HCT116 (cell line): ENCODE measurements around the gene MFAP2. TPM values are rescaled to one million over a fixed set of nuclear protein-coding genes. Genes with fewer than 3 reads are reported as not detected.

Experiments
- ATAC-seq: fragments of 200-7000 bp; cut with Tn5 transposase; 2 replicates; pipeline ENCODE4 v1.9.1; 2020; ENCODE audit warnings: mild to moderate bottlenecking, moderate library complexity
- BruUV-seq: library from RNA; stranded (reverse); fragments of 400-500 nt; replicated peaks from 2 replicates; lab custom pipeline; 2021; lab: Mats Ljungman, UMichigan
- CTCF ChIA-PET: fragments of 300-600 bp; sonication (Branson Sonifier 250); formaldehyde crosslinking; loops from one replicate; lab custom pipeline; 2021; ENCODE audit warnings: antibody characterized with exemption; lab: Charles Lee
- POLR2A ChIA-PET: fragments of 300-600, 350-600 bp; sonication (Branson Sonifier 250); formaldehyde crosslinking; loops from one replicate; lab custom pipeline; 2021; ENCODE audit warnings: antibody characterized with exemption; lab: Charles Lee
- RAD21 ChIA-PET, 2 experiments: fragments of 300-600 bp; sonication (Branson Sonifier 250); formaldehyde crosslinking; loops; one replicate each; lab custom pipeline; 2023; ENCODE audit warnings: low total read pairs in 2 of 2; ENCODE audit not compliant: uncharacterized antibody in 2 of 2, unreplicated experiment in 2 of 2, low non-redundant PET in 1 of 2; lab: Charles Lee
- DNase-seq: peaks from one replicate; pipeline ENCODE4 v3.0.0-alpha.2; 2010; ENCODE audit warnings: low read depth, low spot score
- H2AFZ ChIP-seq: fragments of 200-600 bp; shearing (Covaris generic), sonication (generic); 2 replicates; pipeline ENCODE4 v1.6.1; 2017; ENCODE audit warnings: low read depth, mixed run types, mixed read lengths, antibody characterized with exemption, low read length; ENCODE audit not compliant: poor library complexity, severe bottlenecking
- H3K27ac ChIP-seq: 2 replicates; pipeline ENCODE4 v1.5.1; 2012; ENCODE audit warnings: low read depth, low read length
- H3K27me3 ChIP-seq: fragments of 200-600 bp; sonication (generic); 2 replicates; pipeline ENCODE4 v1.6.1; 2016; ENCODE audit warnings: mixed run types, low read length, mixed read lengths; ENCODE audit not compliant: insufficient read depth
- H3K36me3 ChIP-seq, 2 experiments: fragments of 200-500 bp in 1 of 2; fragments of 200-600 bp in 1 of 2; sonication (Bioruptor generic) in 1 of 2; sonication (generic) in 1 of 2; 2 replicates each; pipeline versions ENCODE4 v1.5.1 to v1.6.1; 2014 to 2016; ENCODE audit warnings: low read length in 2 of 2, inconsistent platforms in 1 of 2, mixed read lengths in 1 of 2, mixed run types in 1 of 2; ENCODE audit not compliant: insufficient read depth in 2 of 2, control insufficient read depth in 1 of 2
- H3K4me1 ChIP-seq, 2 experiments: fragments of 200-600 bp in 1 of 2; sonication (generic) in 1 of 2; 2 replicates each; pipeline versions ENCODE4 v1.5.1 to v1.6.1; 2012 to 2017; ENCODE audit warnings: low read length in 2 of 2, inconsistent platforms in 1 of 2, mild to moderate bottlenecking in 1 of 2, mixed read lengths in 1 of 2, mixed run types in 1 of 2, moderate library complexity in 1 of 2; ENCODE audit not compliant: insufficient read depth in 2 of 2, control insufficient read depth in 1 of 2
- H3K4me2 ChIP-seq: fragments of 200-600 bp; sonication (generic); 2 replicates; pipeline ENCODE4 v1.6.1; 2017; ENCODE audit warnings: mixed run types, low read length, mixed read lengths
- H3K4me3 ChIP-seq, 2 experiments: fragments of 200-600 bp in 1 of 2; sonication (generic) in 1 of 2; replicated peaks in 1 of 2; 2 replicates each; pipeline ENCODE4 v1.5.1; 2011 to 2016; ENCODE audit warnings: low read length in 2 of 2, control low read depth in 1 of 2, low read depth in 1 of 2, mild to moderate bottlenecking in 1 of 2, mixed read lengths in 1 of 2, mixed run types in 1 of 2
- H3K79me2 ChIP-seq: fragments of 200-600 bp; sonication (generic); 2 replicates; pipeline ENCODE4 v1.6.1; 2017; ENCODE audit warnings: mild to moderate bottlenecking, mixed run types, low read length, moderate library complexity, mixed read lengths; ENCODE audit not compliant: insufficient read depth
- H3K9ac ChIP-seq: fragments of 200-600 bp; sonication (generic); 2 replicates; pipeline ENCODE4 v1.6.1; 2016; ENCODE audit warnings: low read length, mixed read lengths
- H3K9me2 ChIP-seq: fragments of 200-600 bp; sonication (generic), shearing (Covaris generic); 2 replicates; pipeline ENCODE4 v1.6.1; 2017; ENCODE audit warnings: mixed run types, mild to moderate bottlenecking, moderate library complexity; ENCODE audit not compliant: insufficient read depth
- H3K9me3 ChIP-seq, 2 experiments: fragments of 200-500 bp in 1 of 2; fragments of 200-600 bp in 1 of 2; sonication (Bioruptor generic) in 1 of 2; sonication (generic) in 1 of 2; 2 replicates each; pipeline ENCODE4 v1.6.1; 2014 to 2017; ENCODE audit warnings: low read length in 2 of 2, mixed read lengths in 2 of 2, inconsistent platforms in 1 of 2, low read depth in 1 of 2, mild to moderate bottlenecking in 1 of 2, mixed run types in 1 of 2, moderate library complexity in 1 of 2; ENCODE audit not compliant: control insufficient read depth in 1 of 2, insufficient read depth in 1 of 2
- H4K20me1 ChIP-seq: fragments of 200-600 bp; sonication (generic), shearing (Covaris generic); 2 replicates; pipeline ENCODE4 v1.6.1; 2017; ENCODE audit warnings: mixed run types, mild to moderate bottlenecking, moderate library complexity; ENCODE audit not compliant: insufficient read depth
- CBX3 ChIP-seq: IDR thresholded peaks from 2 replicates; pipeline ENCODE4 v1.6.1; 2012; ENCODE audit warnings: low read depth
- JUND ChIP-seq: IDR thresholded peaks from 2 replicates; pipeline ENCODE4 v1.6.1; 2012
- POLR2A ChIP-seq: IDR thresholded peaks from 2 replicates; pipeline ENCODE4 v1.7.0; 2011; ENCODE audit warnings: borderline replicate concordance; ENCODE audit not compliant: insufficient read depth, insufficient read length; ENCODE audit errors: extremely low read depth
- SIN3A ChIP-seq: IDR thresholded peaks from 2 replicates; pipeline ENCODE4 v1.6.1; 2012; ENCODE audit warnings: low read depth
- SRF ChIP-seq: IDR thresholded peaks from 2 replicates; pipeline ENCODE4 v1.6.1; 2012; ENCODE audit warnings: low read depth
- ZFX ChIP-seq: fragments of 450-650 bp; IDR thresholded peaks from 2 replicates; pipeline ENCODE4 v1.6.1; 2017
- ZNF274 ChIP-seq: fragments of 200-500 bp; sonication (Bioruptor generic); IDR thresholded peaks from 2 replicates; pipeline ENCODE4 v1.6.1; 2014; ENCODE audit warnings: mild to moderate bottlenecking, low read depth, low read length, inconsistent platforms
- intact Hi-C: fragments of 100-400 bp; cut with micrococcal nuclease; formaldehyde crosslinking; loops from 2 replicates; pipeline ENCODE4 v1.10.0; 2022
- total RNA-seq: library from RNA; stranded (reverse); gene quantifications from one replicate; pipeline ENCODE4 v1.2.1, GENCODE V29; 2021; ENCODE audit not compliant: unreplicated experiment
- TF ChIP-seq, protein P1 (sequence below): IDR thresholded peaks from 2 replicates; pipeline ENCODE4 v1.6.1; 2012; ENCODE audit warnings: low read depth
- TF ChIP-seq, protein P2 (sequence below), 3 experiments: fragments of 200-600 bp in 1 of 3; sonication (generic) in 1 of 3; IDR thresholded peaks in 2 of 3; conservative IDR thresholded peaks in 1 of 3; 2 replicates each; pipeline ENCODE4 v1.5.1; 2012 to 2017; ENCODE audit warnings: low read depth in 2 of 3, low read length in 2 of 3, antibody characterized with exemption in 1 of 3, borderline replicate concordance in 1 of 3, control low read depth in 1 of 3, mild to moderate bottlenecking in 1 of 3, mixed read lengths in 1 of 3, mixed run types in 1 of 3, moderate library complexity in 1 of 3; ENCODE audit not compliant: insufficient read depth in 1 of 3

MFAP2 gene
- total RNA-seq, 1 experiment from 2014 or later, result 63.1 TPM

GRCh38 chr1:16927256-16927655 lies 53.2 kb downstream of the MFAP2 start:
- TF ChIP-seq SRF (no peak), SIN3A (no peak), CBX3 (no peak), JUND (no peak), ZNF274 (no peak), ZFX (no peak), POLR2A (no peak)
- TF ChIP-seq, protein P1, sequence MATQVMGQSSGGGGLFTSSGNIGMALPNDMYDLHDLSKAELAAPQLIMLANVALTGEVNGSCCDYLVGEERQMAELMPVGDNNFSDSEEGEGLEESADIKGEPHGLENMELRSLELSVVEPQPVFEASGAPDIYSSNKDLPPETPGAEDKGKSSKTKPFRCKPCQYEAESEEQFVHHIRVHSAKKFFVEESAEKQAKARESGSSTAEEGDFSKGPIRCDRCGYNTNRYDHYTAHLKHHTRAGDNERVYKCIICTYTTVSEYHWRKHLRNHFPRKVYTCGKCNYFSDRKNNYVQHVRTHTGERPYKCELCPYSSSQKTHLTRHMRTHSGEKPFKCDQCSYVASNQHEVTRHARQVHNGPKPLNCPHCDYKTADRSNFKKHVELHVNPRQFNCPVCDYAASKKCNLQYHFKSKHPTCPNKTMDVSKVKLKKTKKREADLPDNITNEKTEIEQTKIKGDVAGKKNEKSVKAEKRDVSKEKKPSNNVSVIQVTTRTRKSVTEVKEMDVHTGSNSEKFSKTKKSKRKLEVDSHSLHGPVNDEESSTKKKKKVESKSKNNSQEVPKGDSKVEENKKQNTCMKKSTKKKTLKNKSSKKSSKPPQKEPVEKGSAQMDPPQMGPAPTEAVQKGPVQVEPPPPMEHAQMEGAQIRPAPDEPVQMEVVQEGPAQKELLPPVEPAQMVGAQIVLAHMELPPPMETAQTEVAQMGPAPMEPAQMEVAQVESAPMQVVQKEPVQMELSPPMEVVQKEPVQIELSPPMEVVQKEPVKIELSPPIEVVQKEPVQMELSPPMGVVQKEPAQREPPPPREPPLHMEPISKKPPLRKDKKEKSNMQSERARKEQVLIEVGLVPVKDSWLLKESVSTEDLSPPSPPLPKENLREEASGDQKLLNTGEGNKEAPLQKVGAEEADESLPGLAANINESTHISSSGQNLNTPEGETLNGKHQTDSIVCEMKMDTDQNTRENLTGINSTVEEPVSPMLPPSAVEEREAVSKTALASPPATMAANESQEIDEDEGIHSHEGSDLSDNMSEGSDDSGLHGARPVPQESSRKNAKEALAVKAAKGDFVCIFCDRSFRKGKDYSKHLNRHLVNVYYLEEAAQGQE, result no peak
- TF ChIP-seq, protein P2, sequence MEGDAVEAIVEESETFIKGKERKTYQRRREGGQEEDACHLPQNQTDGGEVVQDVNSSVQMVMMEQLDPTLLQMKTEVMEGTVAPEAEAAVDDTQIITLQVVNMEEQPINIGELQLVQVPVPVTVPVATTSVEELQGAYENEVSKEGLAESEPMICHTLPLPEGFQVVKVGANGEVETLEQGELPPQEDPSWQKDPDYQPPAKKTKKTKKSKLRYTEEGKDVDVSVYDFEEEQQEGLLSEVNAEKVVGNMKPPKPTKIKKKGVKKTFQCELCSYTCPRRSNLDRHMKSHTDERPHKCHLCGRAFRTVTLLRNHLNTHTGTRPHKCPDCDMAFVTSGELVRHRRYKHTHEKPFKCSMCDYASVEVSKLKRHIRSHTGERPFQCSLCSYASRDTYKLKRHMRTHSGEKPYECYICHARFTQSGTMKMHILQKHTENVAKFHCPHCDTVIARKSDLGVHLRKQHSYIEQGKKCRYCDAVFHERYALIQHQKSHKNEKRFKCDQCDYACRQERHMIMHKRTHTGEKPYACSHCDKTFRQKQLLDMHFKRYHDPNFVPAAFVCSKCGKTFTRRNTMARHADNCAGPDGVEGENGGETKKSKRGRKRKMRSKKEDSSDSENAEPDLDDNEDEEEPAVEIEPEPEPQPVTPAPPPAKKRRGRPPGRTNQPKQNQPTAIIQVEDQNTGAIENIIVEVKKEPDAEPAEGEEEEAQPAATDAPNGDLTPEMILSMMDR (IDR thresholded peaks at IDR 0.05 in 2 of 3, conservative IDR thresholded peaks at IDR 0.05 in 1 of 3; ENCODE audit: borderline replicate concordance in 1 of 3, insufficient read depth in 1 of 3, low read depth in 2 of 3, low read length in 2 of 3), result no peak
- TF ChIP-seq, all 23 proteins: peak for 0
- H3K27me3 ChIP-seq, result no peaks in the 10 kb centered on the region
- no peaks in the 10 kb centered on the region for H3K79me2 ChIP-seq
- ChIA-PET RAD21 (no interaction called here), POLR2A (no interaction called here), CTCF (no interaction called here)
- no peak for ATAC-seq
- H3K9me3 ChIP-seq, result no peaks in the 10 kb centered on the region
- H3K4me2 ChIP-seq, result no peak overlapping the region
- no peak for DNase-seq
- no peak overlapping the region for H3K27ac ChIP-seq
- intact Hi-C loops, result no loop called here
- no peaks in the 10 kb centered on the region for H3K9me2 ChIP-seq
- H2AFZ ChIP-seq, result no peak overlapping the region
- H3K4me3 ChIP-seq, result no peak overlapping the region
- no peak overlapping the region for H3K9ac ChIP-seq
- no peaks in the 10 kb centered on the region for H4K20me1 ChIP-seq
- H3K36me3 ChIP-seq, result no peaks in the 10 kb centered on the region
- no TSS peak for BruUV-seq
- H3K4me1 ChIP-seq, result peaks cover 2 to 6% of the 10 kb centered on the region in 2 experiments; a peak in 2 of 4 replicates
